ENCODE data around the gene RBPJL.
A peak's percentile ranks its signal among the peaks of the same experiment; 100 is the strongest.

- TF ChIP-seq CTCF (IDR thresholded peaks at IDR 0.05) (peak; percentile 41 to 74 (median 60)), POLR2A (IDR thresholded peaks at IDR 0.05) (no peak)
These were observed 5.1 kb downstream of the RBPJL start for GRCh38 chr20:45311589-45312211.

All from thyroid gland (tissue), 4 donors.